ENCODE data around the gene KCND3.

The KCND3 gene

DNA sequence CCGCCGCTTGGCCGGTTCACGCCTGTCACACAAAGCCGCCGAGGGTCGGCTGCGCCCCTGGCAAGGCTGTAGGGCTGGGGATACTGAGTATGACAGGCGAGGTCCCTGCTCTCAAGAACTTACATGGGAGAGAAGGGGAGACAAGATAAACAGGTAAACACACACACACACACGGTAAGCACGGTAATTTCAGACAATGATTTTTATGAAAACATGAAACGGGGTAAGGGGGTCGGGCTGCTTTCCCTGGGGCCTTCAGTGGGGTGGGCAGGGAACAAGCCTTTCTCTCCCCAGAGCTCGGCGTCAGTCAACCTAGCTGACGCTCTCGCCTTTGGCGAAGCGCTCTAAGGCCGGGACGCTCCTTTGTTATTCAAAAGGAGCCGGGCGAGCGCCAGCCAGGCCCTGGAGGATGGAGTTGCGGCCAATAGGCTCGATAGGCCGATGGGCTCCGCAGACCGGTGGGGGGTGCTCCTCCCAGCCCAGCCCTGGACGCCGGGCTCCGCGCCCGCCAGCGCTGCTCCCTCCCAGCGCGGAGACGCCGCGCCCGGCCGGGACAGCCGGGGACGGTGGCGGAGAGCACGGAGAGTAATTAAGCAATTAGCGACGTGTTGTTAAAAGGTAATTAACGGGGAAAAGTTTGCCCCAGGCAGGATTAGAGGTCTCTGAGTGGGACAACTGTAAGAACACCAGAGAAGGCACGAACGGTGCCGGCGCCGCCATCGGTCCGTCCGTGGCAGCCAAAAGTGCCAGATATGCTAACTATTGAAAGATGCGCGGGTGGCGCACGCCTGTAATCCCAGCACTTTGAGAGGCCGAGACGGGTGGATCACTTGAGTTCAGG, 249.3 kb downstream of the KCND3 start:
- DNase-seq (ENCODE audit: low read depth) = no peak

DNA sequence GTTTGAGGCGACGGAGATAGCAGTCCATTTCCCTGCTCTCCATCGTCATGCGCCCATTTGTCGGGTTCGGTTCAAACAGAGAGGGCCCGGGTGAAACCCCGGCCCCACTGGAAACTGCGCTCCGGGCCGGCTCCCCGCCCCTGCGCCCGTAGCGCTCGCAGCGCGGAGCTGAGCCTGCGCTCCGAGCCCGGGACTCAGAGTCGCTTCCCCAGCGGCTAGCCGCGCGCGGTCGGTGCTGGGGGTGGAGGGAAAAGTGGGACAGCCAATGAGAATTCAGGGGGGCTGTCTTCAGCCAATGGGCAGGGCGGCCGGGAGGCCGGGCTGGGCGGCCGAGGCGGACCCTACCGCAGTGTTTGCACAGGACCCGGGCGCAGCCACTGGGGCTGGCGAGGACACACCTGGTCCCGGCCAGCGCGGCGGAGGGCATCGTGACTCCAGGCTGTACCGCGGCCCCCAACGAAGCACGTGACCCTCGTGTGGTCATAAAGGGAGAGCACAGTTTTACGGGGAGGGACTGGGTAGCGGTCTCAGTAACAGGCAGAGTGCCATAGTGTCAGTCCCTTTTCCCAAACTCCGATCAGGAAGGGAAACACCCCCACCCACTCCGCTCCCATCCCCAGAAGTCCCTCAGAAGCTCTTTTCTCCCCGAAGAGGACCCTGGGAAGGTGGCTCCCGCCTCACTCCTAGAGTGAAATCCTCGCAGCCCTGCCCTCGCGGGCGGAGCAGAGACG, 250.1 kb downstream of the KCND3 start, which contains the start of gene INKA2:
Gene INKA2, minus strand, starts transcription at position 202 of the 731 bp plus-strand sequence. Its CDS starts 153 bp downstream, at position 49.
- DNase-seq (ENCODE audit: low read depth) = peak; percentile 49

DNA sequence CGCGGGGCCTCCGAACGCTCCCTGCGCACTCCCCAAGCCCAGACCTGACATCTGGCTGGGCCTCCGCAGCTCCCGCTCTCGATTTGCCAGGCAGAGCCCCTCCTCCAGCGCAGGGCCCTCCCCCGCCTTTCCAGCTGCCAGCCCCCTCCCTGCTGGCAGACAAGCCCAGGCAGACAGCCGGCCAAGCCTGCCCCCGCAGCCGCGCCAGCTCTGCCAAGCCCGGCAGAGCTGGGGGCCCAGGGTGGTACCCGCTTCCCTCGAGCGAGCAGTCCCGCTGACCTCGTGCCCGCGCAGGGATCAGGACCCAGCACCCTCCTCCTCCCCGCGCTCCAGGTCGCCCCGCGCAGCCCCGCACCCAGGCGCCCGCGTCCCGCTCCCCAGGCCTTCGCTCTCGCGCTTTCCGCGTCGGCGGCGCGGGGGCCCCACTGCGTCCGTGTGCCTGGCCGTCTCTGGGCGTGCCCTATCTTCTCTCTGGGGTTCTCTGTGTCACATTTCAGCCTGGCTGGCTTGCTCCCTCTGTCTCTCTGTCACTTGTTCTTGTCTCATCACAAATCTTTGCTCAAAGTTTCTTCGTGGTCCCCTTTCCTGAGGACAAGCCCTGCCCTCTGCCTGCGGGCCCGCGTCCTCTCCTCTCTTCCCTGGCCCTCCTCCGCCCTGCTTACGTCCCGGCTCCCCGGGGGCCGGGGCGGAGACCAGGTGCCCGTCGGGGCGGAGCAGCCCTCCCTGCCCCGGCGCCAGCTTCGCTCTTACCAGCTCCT, 250.9 kb downstream of the KCND3 start:
- no peak for DNase-seq (ENCODE audit: low read depth)

DNA sequence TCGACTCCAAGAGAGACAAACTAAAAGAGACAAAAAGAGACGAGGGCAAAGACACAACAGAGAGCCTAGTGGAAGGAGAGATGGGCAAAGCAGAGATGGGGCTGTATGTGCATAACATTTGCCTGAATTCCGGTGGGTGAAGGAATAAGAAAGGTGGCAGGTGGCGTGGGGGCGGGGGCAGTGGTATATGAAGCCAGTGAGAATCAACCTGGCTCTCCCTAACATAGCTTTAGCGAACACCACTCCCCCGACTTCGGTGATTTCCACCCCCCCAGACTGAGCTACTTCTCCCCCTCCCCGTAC, 251.4 kb downstream of the KCND3 start:
- DNase-seq (ENCODE audit: low read depth) = no peak

DNA sequence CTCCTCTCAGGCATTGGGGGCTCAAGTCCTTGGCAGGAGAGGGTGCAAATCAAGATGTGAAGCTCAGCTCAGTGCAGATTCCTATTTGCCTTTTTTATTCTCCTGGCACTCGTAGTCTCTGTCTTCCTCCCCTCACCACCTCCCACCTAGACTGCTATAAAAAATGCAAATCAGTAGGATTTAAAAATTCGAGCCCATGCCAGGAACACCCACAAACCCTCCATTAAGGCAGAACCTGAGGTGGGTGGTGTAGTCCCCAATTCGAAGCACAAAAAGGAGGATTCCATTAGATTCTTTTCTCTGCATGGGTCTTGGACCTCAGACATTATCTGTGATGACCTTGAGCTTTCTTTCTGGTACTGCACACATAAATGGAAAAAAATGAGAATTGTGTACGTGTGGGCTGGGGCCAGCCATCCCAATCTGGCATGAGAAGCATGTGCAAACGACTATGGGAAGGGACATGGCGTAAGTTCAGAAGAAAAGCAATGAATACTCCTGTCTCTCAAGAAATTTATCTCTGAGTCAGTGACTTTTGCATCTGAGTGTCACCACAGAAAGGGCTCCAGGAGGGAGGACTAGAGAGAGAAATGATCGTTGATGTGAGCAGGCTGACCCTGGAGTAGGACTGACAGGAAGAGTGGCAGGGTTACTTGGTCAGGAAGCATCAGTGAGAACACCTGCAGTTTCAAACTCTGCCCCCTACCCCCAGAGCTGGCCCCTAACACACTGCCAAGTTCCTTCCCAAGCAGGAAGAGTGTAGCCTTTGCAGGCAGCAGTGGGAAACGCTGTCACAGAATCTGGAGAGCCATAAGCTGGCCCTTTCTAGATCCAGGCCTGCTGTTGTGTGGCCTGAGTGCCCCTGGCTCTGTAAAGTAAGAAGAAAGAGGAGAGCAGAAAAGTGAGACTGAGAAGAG, 252.0 kb downstream of the KCND3 start:
- DNase-seq (ENCODE audit: low read depth) = no peak

DNA sequence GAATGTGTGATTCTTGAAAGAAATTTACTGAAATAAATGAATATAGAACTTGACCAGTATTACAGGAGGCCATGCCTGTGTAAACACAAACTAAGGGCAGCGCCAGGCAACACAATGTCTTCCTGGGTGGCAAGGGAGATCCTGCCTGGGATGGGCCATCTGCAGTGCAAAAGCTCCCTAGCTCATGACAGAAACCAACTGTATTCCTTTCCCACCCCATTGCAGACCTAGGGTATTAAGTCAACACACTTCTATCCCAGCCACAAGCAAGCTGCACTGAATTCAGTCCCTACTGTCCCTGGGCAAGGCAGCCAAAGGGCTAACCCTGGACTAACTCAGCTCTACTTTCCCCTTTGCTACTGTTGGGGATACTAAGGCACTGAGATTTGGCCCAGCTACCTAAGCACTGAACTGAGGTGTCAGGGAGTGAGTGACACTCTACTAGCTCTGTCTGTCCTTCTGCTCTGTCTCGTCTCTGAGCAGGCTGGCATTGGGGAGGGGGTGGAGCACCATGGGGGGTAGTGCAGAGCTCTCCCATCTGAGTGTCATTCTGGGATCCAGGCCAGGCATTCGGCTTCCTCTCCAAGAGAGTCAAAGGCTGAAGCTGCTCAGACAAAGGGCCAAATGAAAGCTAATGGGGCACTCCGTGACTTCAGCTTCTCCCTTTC, 252.8 kb downstream of the KCND3 start:
- DNase-seq (ENCODE audit: low read depth) = no peak

DNA sequence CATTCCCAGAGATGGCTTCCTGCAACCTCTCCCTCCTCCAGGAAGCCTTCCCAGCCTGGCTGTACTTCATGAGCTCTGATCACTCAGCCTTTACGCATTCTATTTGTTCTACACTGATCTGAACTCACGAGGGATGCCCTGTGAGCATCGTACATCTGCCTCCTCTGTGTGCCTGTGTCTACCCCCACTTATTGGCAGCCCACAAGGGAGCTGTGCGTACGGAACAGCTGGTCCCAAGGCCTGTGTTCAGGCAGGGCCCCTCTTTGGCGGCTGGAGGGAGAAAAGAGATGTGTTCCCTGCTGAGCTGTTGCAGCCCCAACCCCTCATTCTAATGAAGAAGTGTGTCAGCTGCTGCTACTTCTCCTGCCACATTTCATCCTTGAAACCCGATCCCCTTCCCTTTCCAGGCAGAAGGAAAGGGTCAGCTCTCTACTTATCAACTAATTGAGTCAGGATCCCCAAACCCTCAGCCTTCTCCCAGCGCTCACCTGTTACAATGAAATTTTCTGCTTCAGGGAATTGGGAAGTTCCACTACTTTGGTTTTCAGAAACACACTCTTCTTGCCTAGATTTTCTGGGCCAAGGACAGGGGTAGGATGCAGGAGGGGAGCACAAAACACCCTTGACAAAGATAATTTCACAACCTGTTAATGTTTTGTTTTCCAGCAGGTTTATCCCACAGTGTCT, 253.5 kb downstream of the KCND3 start:
- no peak for DNase-seq (ENCODE audit: low read depth)

DNA sequence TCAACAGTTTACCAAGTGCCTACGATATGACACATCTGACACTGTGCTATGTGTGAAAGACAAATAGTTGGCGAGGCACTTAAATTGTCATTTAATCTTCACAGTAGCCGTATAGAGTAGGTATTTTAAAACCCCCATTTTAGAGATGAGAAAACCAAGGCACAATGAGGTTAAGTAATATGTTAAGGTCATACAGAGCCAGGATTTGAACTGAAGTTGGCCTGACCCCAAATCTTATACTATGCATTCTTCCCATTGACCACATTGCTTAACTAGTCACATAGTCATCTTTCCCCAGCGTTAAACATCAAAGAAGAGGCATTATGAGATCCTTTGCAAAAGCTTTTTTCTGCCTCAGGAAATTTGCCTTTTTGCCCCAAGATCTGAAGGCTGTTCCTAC, 254.1 kb downstream of the KCND3 start:
- DNase-seq (ENCODE audit: low read depth) = no peak

DNA sequence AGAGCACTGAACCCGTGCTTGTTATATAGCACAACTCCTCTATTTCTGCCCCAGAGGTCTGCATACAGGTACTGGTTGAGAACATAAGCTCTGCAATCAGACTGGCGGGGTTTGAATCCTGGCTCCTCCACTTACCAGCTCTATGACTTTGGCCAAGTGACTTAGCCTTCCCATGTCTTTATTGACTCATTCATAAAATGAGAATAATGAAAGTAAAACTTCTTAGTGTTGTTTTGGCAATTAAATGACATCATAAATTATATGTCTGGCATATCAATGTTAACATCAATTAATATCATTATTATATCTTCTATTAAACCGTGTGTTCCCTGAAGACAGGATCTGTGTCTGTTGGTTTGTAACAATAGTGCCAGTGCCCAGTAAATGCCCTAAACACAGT, 254.6 kb downstream of the KCND3 start:
- DNase-seq (ENCODE audit: low read depth) = no peak

DNA sequence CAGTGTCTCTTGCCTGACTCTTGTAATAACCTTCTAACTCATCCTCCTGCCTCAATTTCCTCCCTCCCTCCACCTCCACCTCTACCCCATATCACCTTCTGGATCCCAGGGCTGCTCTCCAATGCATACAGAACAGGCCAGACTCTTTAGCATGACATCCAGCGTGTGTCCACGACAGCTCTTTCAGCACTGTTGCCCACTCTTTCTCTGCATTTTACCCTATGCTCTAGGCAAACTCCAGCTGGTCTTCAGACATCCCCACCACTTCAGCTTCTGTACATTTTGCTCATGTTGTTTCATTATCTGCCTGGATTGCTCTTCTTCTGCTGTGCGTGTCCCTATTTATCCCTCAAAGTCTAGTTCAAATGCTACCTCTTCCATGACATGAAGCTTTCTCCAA, 255.0 kb downstream of the KCND3 start:
- no peak for DNase-seq (ENCODE audit: low read depth)

DNA sequence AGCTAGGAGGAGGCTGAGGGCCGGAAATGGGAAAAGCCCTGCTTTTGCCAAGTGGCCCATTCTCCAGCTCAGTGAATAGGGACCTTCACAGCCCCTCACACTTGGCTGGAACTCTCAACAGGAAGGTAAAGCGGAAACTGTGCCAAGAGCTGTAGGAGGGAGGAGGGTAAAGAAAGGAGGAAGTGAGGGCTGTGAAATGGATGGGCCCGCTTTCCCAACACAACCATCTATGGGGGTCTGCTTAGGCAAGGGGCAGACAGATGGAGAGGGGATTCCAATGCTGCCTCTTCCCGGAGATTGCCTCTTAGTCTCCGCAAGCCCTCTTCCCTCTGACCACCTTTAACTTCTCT, 255.5 kb downstream of the KCND3 start:
- DNase-seq (ENCODE audit: low read depth) = no peak

DNA sequence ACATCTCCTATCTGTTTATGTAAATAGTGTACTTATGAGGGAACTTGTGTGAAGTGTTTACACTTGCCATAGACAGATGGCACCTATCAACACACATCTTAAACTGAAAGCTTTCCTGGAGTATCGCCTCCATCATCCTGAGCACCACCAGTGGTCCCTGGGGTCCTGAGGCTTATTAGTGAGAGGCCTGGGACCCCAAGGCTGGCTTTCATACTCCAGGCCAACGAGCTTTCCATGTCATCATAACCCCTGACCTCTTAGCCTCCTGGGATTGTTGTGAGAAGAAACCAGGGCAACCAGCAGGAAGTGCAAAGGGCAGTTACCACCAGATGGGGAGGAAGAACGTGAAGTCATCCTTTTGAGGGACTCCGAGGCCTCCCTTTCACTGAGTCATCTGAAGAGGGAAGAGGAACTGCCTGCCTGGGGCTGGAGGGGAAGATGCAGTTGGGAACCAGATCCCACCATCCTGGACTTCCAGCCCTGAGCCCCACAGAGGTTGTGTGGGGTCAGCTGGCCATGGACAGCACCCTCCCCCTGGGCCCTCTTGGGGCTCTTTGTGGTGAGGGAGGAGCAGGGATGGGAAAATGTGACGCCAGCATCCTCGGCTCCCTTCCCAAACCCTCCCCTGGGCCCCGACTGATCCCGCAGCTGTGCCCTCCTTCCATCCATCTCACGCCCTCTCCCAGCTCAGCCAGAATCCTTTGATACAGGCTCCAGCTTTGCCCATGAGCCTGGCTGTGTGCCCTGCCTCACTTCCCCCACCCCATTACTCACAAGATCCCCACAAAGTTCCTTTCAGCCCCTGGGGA, 256.1 kb downstream of the KCND3 start:
- DNase-seq (ENCODE audit: low read depth) = no peak

DNA sequence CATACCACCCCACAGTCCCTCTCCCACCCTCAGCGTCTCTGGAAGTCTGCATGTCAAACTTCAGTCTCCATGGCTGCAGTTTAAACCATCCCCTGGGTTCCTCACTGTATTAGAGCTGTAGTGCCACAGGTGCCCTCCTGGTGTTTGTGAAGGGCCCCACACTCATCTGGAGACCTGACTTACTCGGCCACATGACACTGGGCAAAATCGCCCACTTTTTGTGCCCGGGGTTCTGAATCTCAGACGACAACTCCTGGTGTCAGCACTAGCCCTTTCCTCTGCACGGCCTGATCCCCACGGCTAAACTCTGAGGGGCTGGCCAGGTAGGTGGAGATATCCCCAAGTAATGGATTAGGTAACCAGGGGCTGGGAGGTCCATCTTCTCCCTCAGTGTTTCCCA, 256.8 kb downstream of the KCND3 start:
- DNase-seq (ENCODE audit: low read depth) = no peak

DNA sequence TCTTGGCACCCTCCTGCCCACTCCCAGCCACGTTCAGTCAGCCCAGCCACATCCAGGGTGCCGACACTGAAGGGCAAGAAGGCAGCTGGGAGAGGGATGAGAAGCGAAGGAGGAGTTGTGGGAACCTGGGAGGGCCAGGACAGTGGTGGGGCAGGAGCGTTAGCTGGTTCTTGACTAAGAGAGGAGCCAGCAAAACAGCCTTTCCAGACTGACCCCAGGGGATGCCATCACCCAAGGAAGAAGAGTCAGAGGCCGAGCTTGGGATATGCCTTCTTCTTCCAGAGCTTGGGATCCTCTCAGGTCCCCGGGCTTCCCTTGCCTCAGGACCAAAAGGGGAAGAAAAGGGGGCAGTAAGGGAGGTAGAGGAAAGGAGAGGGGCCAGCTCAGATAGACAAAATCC, 257.5 kb downstream of the KCND3 start:
- DNase-seq (ENCODE audit: low read depth) = no peak

DNA sequence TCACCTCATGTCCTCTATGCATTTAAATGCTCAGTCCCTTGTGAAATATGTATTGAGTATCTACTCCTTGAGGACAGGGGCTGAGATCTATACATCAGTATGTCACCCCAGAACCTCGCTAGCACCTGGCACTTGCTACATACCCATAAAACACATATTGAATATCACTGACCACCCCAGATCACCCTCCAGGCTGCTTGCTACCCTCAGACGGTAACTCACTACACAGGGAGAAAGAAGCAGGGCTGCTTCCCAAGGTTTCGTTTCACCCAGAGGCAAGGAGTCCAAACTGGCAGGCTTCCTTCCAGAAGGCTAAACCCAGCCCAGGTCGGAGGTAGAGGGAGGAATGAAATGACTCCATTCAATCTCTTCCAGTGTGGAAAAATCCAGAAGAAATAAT, 258.8 kb downstream of the KCND3 start:
- DNase-seq (ENCODE audit: low read depth) = no peak

DNA sequence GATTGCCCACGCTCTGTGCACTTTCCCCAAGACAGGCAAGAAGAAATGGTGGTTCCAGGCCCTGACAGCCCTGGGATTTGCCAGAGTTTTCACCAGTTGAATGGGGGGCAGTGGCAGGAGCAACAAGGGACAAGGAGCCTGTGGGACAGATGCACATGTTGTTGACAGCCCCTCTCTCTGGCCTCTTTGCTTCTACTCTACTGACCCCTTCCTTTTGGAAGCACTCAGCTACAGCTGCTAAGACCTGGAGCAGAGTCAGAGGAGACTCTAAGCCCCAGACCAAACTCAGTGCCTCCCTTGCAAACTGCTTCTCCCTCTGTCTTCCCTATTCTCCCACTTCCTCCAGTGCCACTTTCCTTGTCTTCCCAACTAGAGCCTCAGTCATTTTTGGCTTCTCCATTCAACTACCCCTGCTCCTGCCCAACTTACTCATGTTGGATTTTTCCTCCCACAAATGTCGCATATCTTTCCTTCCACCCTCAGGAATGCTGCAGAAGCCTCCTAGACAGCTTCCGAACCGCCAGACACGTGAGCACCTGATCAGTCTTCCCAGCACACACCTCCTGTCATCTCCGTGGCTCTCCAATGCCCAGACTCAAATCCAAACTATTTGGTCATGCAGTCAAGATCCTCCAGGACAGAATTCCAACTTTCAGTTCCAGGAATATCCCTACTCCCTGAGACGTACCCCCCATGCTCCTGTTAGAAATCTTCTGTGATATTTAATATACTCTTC, 259.4 kb downstream of the KCND3 start:
- DNase-seq (ENCODE audit: low read depth) = no peak

DNA sequence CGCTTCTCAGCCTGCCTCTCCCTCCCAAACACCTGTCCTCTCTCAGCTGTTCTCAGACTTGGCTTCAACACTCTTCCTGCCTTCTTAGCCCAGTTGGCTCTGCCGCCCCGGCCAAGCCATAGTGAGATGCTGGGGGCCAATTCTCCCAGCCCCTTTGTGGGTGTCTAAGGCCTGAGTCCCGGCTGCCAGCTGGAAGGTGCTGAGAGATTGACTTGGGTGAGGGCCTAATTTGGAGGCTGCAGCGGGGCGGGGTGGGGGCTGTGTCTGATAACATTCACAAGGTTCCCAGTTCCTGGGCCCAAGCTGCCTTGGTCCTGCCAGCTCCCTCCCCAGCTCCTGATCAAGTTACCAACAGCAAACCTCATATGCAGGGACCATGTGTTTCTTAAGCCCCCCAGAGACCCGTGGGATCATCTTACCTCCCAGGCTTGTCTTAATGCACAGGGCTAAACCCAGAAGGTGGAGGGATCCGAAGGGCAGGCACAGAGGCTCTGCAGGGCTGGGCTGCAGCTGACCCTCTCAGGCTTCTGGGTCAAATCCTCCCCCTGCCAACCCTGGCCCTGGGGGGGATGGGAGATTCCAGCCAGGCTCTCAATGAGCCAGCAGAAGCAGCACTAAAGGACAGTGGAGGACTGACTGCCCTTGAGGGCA, 260.1 kb downstream of the KCND3 start:
- DNase-seq (ENCODE audit: low read depth) = no peak

DNA sequence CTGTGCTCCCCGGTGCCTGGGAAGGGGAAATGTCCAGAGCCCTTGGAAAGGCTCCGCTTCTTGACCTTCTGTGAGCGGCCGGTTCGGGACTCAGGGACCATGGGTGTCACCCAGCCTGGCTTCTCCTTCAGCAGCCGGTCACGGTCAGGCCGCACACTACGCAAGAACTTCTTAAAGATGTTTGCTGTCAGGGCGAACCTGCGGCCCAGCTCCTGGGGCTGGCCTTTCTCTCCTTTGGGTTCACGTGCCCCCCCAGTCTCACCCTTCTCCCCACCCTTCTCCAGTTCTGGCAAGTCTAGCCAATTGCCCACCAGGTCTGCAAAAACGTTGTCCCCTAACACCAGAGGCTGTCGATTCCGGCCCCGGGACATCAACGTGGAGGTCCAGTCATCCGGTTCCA, 262.4 kb downstream of the KCND3 start:
- DNase-seq (ENCODE audit: low read depth) = no peak

DNA sequence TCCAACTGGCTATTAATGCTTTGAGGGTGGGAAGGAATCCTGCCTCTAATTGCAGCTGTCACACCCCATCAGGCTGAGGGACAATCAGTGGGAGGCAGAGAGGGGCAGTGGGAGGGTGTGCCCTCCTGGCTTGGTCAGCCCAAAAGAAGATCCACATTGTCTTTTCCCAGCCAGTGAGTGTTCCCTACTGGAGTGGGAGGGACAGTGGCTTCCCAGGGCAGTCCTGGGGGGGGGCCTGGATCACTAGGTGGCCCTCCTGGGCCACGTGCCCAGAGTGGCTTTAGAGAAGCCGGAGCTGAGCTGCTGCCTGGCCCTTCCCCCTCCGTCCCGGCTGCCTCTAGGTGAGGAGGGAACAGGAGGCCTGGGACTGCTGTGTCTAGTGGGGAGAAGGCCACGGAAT, 264.3 kb downstream of the KCND3 start:
- no peak for DNase-seq (ENCODE audit: low read depth)
